ENCODE results near the gene PTPRT.

Gene PTPRT

GRCh38 chr20:42649748-42650147, 540.0 kb downstream of the PTPRT start:
- Histone ChIP-seq H3K4me1 (ENCODE audit: control insufficient read depth, insufficient read depth, low read length, unreplicated experiment) (no peaks in the 10 kb centered on the region), H2AFZ (ENCODE audit: low read length, unreplicated experiment) (no peak overlapping the region), H3K27me3 (ENCODE audit: insufficient read depth, low read length) (no peaks in the 10 kb centered on the region), H3K27ac (ENCODE audit: low read depth, low read length) (no peak overlapping the region), H3K36me3 (ENCODE audit: insufficient read depth, low read length) (no peaks in the 10 kb centered on the region), H3K4me3 (ENCODE audit: low read depth, low read length) (no peak overlapping the region), H3K79me2 (ENCODE audit: control insufficient read depth, insufficient read depth, low read length, unreplicated experiment) (no peaks in the 10 kb centered on the region)

- Histone ChIP-seq H3K4me3 (ENCODE audit: low read depth, low read length) (no peak overlapping the region), H3K36me3 (ENCODE audit: insufficient read depth, low read length) (no peaks in the 10 kb centered on the region), H3K79me2 (ENCODE audit: control insufficient read depth, insufficient read depth, low read length, unreplicated experiment) (no peaks in the 10 kb centered on the region), H3K27me3 (ENCODE audit: insufficient read depth, low read length) (no peaks in the 10 kb centered on the region), H2AFZ (ENCODE audit: low read length, unreplicated experiment) (no peak overlapping the region), H3K27ac (ENCODE audit: low read depth, low read length) (no peak overlapping the region), H3K4me1 (ENCODE audit: control insufficient read depth, insufficient read depth, low read length, unreplicated experiment) (no peaks in the 10 kb centered on the region)
Observed at GRCh38 chr20:42646250-42646649, 543.5 kb downstream of the PTPRT start.

GRCh38 chr20:42641886-42642285, 547.8 kb downstream of the PTPRT start:
- H3K36me3 ChIP-seq (ENCODE audit: insufficient read depth, low read length) = no peaks in the 10 kb centered on the region
- no peak overlapping the region for H2AFZ ChIP-seq (ENCODE audit: low read length, unreplicated experiment)
- no peaks in the 10 kb centered on the region for H3K27me3 ChIP-seq (ENCODE audit: insufficient read depth, low read length)
- no peaks in the 10 kb centered on the region for H3K4me1 ChIP-seq (ENCODE audit: control insufficient read depth, insufficient read depth, low read length, unreplicated experiment)
- H3K79me2 ChIP-seq (ENCODE audit: control insufficient read depth, insufficient read depth, low read length, unreplicated experiment) = no peaks in the 10 kb centered on the region
- H3K4me3 ChIP-seq (ENCODE audit: low read depth, low read length) = no peak overlapping the region
- no peak overlapping the region for H3K27ac ChIP-seq (ENCODE audit: low read depth, low read length)

DNA sequence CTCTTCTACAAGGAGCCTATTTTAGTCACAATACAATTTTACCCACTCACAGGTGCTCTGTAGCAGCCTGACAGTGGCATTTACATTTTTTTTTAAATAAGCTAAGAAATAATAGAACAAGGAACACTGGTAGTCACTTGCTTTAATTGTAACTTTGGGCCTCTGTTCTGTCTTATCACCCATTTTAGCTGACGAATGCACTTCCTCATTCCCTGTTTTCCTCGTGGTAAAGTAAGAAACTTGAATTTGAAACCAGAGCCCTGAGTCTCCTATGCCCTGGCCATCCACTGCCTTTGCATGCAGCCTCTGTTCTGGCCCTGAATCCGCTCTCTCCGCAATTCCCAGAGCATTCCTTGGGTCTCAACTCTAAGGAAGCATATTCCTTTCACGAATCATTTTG, 550.6 kb downstream of the PTPRT start:
- Histone ChIP-seq H3K36me3 (ENCODE audit: insufficient read depth, low read length) (no peaks in the 10 kb centered on the region), H3K79me2 (ENCODE audit: control insufficient read depth, insufficient read depth, low read length, unreplicated experiment) (no peaks in the 10 kb centered on the region), H3K4me3 (ENCODE audit: low read depth, low read length) (no peak overlapping the region), H2AFZ (ENCODE audit: low read length, unreplicated experiment) (no peak overlapping the region), H3K27ac (ENCODE audit: low read depth, low read length) (no peak overlapping the region), H3K27me3 (ENCODE audit: insufficient read depth, low read length) (no peaks in the 10 kb centered on the region), H3K4me1 (ENCODE audit: control insufficient read depth, insufficient read depth, low read length, unreplicated experiment) (no peaks in the 10 kb centered on the region)

DNA sequence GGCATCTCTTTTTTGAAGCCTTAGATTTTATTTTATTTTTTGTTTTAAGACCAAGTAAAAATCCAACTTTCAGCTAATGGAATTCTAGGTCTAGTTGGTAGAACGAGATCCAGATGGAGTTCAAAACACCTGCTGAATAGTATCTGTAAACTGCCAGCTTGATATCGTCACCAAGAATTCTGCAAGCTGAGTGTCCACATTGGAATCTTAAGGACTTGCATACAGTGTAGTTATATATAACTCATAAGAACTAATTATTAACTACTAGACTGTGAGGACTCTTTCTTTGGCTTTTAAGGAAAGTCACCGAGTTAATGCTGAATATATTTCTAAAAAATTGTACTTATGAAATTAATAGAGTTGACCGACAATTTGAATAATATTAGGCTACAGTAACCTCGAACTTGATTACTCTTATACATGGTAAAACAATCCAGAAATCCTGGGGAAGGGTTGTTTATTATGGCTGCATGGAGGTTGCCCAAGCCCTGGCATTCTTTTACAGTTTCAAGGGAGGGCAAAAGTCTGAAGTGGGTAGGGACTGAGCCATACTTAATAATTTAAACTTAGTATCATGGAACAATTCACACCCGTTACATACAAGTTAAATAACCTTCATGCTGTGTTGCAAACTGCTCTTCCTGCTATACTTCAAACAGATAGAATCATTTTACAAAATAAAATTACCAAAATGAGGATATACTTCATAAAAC, 553.9 kb downstream of the PTPRT start:
- no peak overlapping the region for H3K4me3 ChIP-seq (ENCODE audit: low read depth, low read length)
- no peaks in the 10 kb centered on the region for H3K36me3 ChIP-seq (ENCODE audit: insufficient read depth, low read length)
- H3K79me2 ChIP-seq (ENCODE audit: control insufficient read depth, insufficient read depth, low read length, unreplicated experiment) = no peaks in the 10 kb centered on the region
- no peak overlapping the region for H2AFZ ChIP-seq (ENCODE audit: low read length, unreplicated experiment)
- H3K27me3 ChIP-seq (ENCODE audit: insufficient read depth, low read length) = no peaks in the 10 kb centered on the region
- H3K27ac ChIP-seq (ENCODE audit: low read depth, low read length) = no peak overlapping the region
- H3K4me1 ChIP-seq (ENCODE audit: control insufficient read depth, insufficient read depth, low read length, unreplicated experiment) = no peaks in the 10 kb centered on the region

- no peaks in the 10 kb centered on the region for H3K79me2 ChIP-seq (ENCODE audit: control insufficient read depth, insufficient read depth, low read length, unreplicated experiment)
- no peak overlapping the region for H2AFZ ChIP-seq (ENCODE audit: low read length, unreplicated experiment)
- H3K4me3 ChIP-seq (ENCODE audit: low read depth, low read length) = no peak overlapping the region
- H3K36me3 ChIP-seq (ENCODE audit: insufficient read depth, low read length) = no peaks in the 10 kb centered on the region
- no peaks in the 10 kb centered on the region for H3K27me3 ChIP-seq (ENCODE audit: insufficient read depth, low read length)
- no peaks in the 10 kb centered on the region for H3K4me1 ChIP-seq (ENCODE audit: control insufficient read depth, insufficient read depth, low read length, unreplicated experiment)
- no peak overlapping the region for H3K27ac ChIP-seq (ENCODE audit: low read depth, low read length)
Observed at GRCh38 chr20:42634156-42634555, 555.5 kb downstream of the PTPRT start.

- H3K36me3 ChIP-seq (ENCODE audit: insufficient read depth, low read length) = no peaks in the 10 kb centered on the region
- H3K27ac ChIP-seq (ENCODE audit: low read depth, low read length) = no peak overlapping the region
- H3K4me1 ChIP-seq (ENCODE audit: control insufficient read depth, insufficient read depth, low read length, unreplicated experiment) = no peaks in the 10 kb centered on the region
Observed at GRCh38 chr20:42628683-42629082, 561.0 kb downstream of the PTPRT start.

GRCh38 chr20:42613076-42613475, 576.6 kb downstream of the PTPRT start:
- Histone ChIP-seq H3K4me1 (ENCODE audit: control insufficient read depth, insufficient read depth, low read length, unreplicated experiment) (no peaks in the 10 kb centered on the region), H3K27ac (ENCODE audit: low read depth, low read length) (no peak overlapping the region), H2AFZ (ENCODE audit: low read length, unreplicated experiment) (no peak overlapping the region), H3K36me3 (ENCODE audit: insufficient read depth, low read length) (no peaks in the 10 kb centered on the region), H3K4me3 (ENCODE audit: low read depth, low read length) (no peak overlapping the region), H3K79me2 (ENCODE audit: control insufficient read depth, insufficient read depth, low read length, unreplicated experiment) (no peaks in the 10 kb centered on the region), H3K27me3 (ENCODE audit: insufficient read depth, low read length) (no peaks in the 10 kb centered on the region)

More at GRCh38 chr20:42628683-42629082, 561.0 kb downstream of the PTPRT start:
- H2AFZ ChIP-seq (ENCODE audit: low read length, unreplicated experiment) = no peak overlapping the region
- H3K4me3 ChIP-seq (ENCODE audit: low read depth, low read length) = no peak overlapping the region
- no peaks in the 10 kb centered on the region for H3K79me2 ChIP-seq (ENCODE audit: control insufficient read depth, insufficient read depth, low read length, unreplicated experiment)
- no peaks in the 10 kb centered on the region for H3K27me3 ChIP-seq (ENCODE audit: insufficient read depth, low read length)

GRCh38 chr20:42611889-42612837, 577.5 kb downstream of the PTPRT start:
- Histone ChIP-seq H3K4me3 (ENCODE audit: low read depth, low read length) (no peak overlapping the region), H3K27ac (ENCODE audit: low read depth, low read length) (no peak overlapping the region), H3K4me1 (ENCODE audit: control insufficient read depth, insufficient read depth, low read length, unreplicated experiment) (no peaks in the 10 kb centered on the region), H3K27me3 (ENCODE audit: insufficient read depth, low read length) (no peaks in the 10 kb centered on the region), H2AFZ (ENCODE audit: low read length, unreplicated experiment) (no peak overlapping the region), H3K36me3 (ENCODE audit: insufficient read depth, low read length) (no peaks in the 10 kb centered on the region), H3K79me2 (ENCODE audit: control insufficient read depth, insufficient read depth, low read length, unreplicated experiment) (no peaks in the 10 kb centered on the region)

- Histone ChIP-seq H3K27ac (ENCODE audit: low read depth, low read length) (no peak overlapping the region), H3K4me3 (ENCODE audit: low read depth, low read length) (no peak overlapping the region), H3K4me1 (ENCODE audit: control insufficient read depth, insufficient read depth, low read length, unreplicated experiment) (no peaks in the 10 kb centered on the region), H3K36me3 (ENCODE audit: insufficient read depth, low read length) (no peaks in the 10 kb centered on the region), H3K79me2 (ENCODE audit: control insufficient read depth, insufficient read depth, low read length, unreplicated experiment) (no peaks in the 10 kb centered on the region), H2AFZ (ENCODE audit: low read length, unreplicated experiment) (no peak overlapping the region), H3K27me3 (ENCODE audit: insufficient read depth, low read length) (no peaks in the 10 kb centered on the region)
Observed at GRCh38 chr20:42611423-42611822, 578.3 kb downstream of the PTPRT start.

DNA sequence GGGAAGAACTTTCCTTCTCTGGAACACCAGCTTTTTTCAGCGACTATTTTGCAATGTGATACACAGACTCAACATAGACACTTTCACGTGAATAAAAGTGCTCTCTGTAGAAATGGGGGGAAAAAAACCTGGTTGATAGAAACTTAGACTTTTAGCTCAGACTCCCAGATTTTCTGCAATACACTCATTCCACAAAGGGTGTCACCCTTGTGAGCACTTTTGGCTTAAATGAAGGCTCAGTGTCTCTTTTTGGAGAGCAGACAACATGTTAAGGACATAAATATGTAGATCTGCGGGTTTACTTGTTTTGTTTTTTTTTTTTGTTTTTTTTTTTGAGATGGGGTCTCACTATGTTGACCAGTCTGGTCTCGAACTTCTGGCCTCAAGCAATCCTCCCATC, 579.6 kb downstream of the PTPRT start:
- Histone ChIP-seq H2AFZ (ENCODE audit: low read length, unreplicated experiment) (no peak overlapping the region), H3K36me3 (ENCODE audit: insufficient read depth, low read length) (no peaks in the 10 kb centered on the region), H3K79me2 (ENCODE audit: control insufficient read depth, insufficient read depth, low read length, unreplicated experiment) (no peaks in the 10 kb centered on the region), H3K4me1 (ENCODE audit: control insufficient read depth, insufficient read depth, low read length, unreplicated experiment) (no peaks in the 10 kb centered on the region), H3K27ac (ENCODE audit: low read depth, low read length) (no peak overlapping the region), H3K4me3 (ENCODE audit: low read depth, low read length) (no peak overlapping the region), H3K27me3 (ENCODE audit: insufficient read depth, low read length) (no peaks in the 10 kb centered on the region)
